K562 (cell line): Measurements from ENCODE around the gene HMOX2. TPM values are rescaled to one million over a fixed set of nuclear protein-coding genes. Genes with fewer than 3 reads are reported as not detected.

Experiments
- BACH1 ChIP-seq: fragments of 200-800 bp; sonication (Bioruptor generic); IDR thresholded peaks from 2 replicates; pipeline ENCODE4 v1.6.1; 2016; ENCODE audit warnings: missing genetic modification characterization, missing compliant biosample characterization
- BRF1 ChIP-seq: IDR thresholded peaks from 3 replicates; pipeline ENCODE4 v1.6.1; 2011; ENCODE audit warnings: borderline replicate concordance, mild to moderate bottlenecking; ENCODE audit not compliant: insufficient read length; ENCODE audit errors: extremely low read depth
- CEBPG ChIP-seq, 3 experiments: fragments of 200-800 bp in 1 of 3; sonication (Bioruptor generic) in 1 of 3; sonication (generic) in 1 of 3; formaldehyde crosslinking in 1 of 3; IDR thresholded peaks in 2 of 3; conservative IDR thresholded peaks in 1 of 3; 2 replicates each; pipeline versions ENCODE4 v1.6.1 to v1.8.0; 2016 to 2022; ENCODE audit warnings: missing compliant biosample characterization in 2 of 3, missing genetic modification characterization in 2 of 3, mild to moderate bottlenecking in 1 of 3, missing genetic modification reagents in 1 of 3
- CHCHD3 ChIP-seq: fragments of 250-450 bp; sonication (Bioruptor Pico); IDR thresholded peaks from 2 replicates; pipeline ENCODE4 v2.1.2; 2022; ENCODE audit warnings: mild to moderate bottlenecking
- FUS ChIP-seq: fragments of 200-400 bp; formaldehyde crosslinking; optimal IDR thresholded peaks from 2 replicates; pipeline ENCODE3; 2017; ENCODE audit warnings: low read depth, low read length
- GATAD2A ChIP-seq: fragments of 450-650 bp; IDR thresholded peaks from 2 replicates; pipeline ENCODE4 v1.6.1; 2017
- HOXB6 ChIP-seq: fragments of 250-450 bp; sonication (Bioruptor Pico); IDR thresholded peaks from 2 replicates; pipeline ENCODE4 v1.5.1; 2022; ENCODE audit warnings: mild to moderate bottlenecking, borderline replicate concordance
- IFI16 ChIP-seq: fragments of 250-450 bp; sonication (Bioruptor Pico); IDR thresholded peaks from 2 replicates; pipeline ENCODE4 v2.1.2; 2022; ENCODE audit warnings: mild to moderate bottlenecking, inconsistent platforms
- JUND ChIP-seq, 2 experiments: IDR thresholded peaks; 2 replicates in 1 of 2; 3 replicates in 1 of 2; pipeline ENCODE4 v1.6.1; 2011; ENCODE audit warnings: borderline replicate concordance in 2 of 2, low read depth in 2 of 2, low read length in 2 of 2, improper control_type of control experiment in 1 of 2, missing biosample characterization in 1 of 2, missing genetic modification characterization in 1 of 2, missing genetic modification reagents in 1 of 2
- MTA3 ChIP-seq: fragments of 450-650 bp; formaldehyde crosslinking; IDR thresholded peaks from 2 replicates; pipeline ENCODE4 v1.6.1; 2017; ENCODE audit warnings: mild to moderate bottlenecking, borderline replicate concordance
- PURB ChIP-seq: sonication (generic); formaldehyde crosslinking; IDR thresholded peaks from 2 replicates; pipeline ENCODE4 v1.9.0; 2021; ENCODE audit warnings: low read depth, mild to moderate bottlenecking, missing genetic modification reagents
- RAD21 ChIP-seq, 2 experiments: fragments of 250-450 bp in 1 of 2; fragments of 450-650 bp in 1 of 2; sonication (Bioruptor Pico) in 1 of 2; formaldehyde crosslinking in 1 of 2; IDR thresholded peaks in 1 of 2; conservative IDR thresholded peaks in 1 of 2; 2 replicates each; pipeline versions ENCODE4 v1.4.0 to v1.8.0; 2020 to 2022; ENCODE audit warnings: mild to moderate bottlenecking in 2 of 2, moderate library complexity in 1 of 2
- RNF2 ChIP-seq: sonication (generic); IDR thresholded peaks from 2 replicates; pipeline ENCODE4 v1.6.1; 2016
- SETDB1 ChIP-seq: IDR thresholded peaks from one replicate; pipeline ENCODE4 v1.6.1; 2012; ENCODE audit warnings: low read length, control low read depth, inconsistent platforms
- XRCC3 ChIP-seq: fragments of 450-650 bp; IDR thresholded peaks from 2 replicates; pipeline ENCODE4 v1.6.1; 2017; ENCODE audit warnings: mild to moderate bottlenecking, moderate library complexity
- ZNF140 ChIP-seq: fragments of 250-450 bp; sonication (Bioruptor Pico); IDR thresholded peaks from 2 replicates; pipeline ENCODE4 v1.8.0; 2021; ENCODE audit warnings: moderate library complexity, mild to moderate bottlenecking, inconsistent platforms
- ZNF224 ChIP-seq: sonication (generic); formaldehyde crosslinking; IDR thresholded peaks from 2 replicates; pipeline ENCODE4 v1.8.0; 2022; ENCODE audit warnings: mild to moderate bottlenecking, missing genetic modification reagents
- ZNF274 ChIP-seq: IDR thresholded peaks from 2 replicates; pipeline ENCODE4 v1.6.1; 2011; ENCODE audit warnings: low read depth, mild to moderate bottlenecking, low read length, moderate library complexity, borderline replicate concordance
- ZNF324 ChIP-seq: fragments of 250-450 bp; sonication (Bioruptor Pico); IDR thresholded peaks from 2 replicates; pipeline ENCODE4 v1.4.0; 2020; ENCODE audit warnings: mild to moderate bottlenecking
- ZNF644 ChIP-seq: fragments of 200-800 bp; sonication (Bioruptor generic); IDR thresholded peaks from 2 replicates; pipeline ENCODE4 v1.6.1; 2016; ENCODE audit warnings: low read depth, missing genetic modification characterization, missing compliant biosample characterization
- polyA plus RNA-seq, 8 experiments: library from polyadenylated mRNA; depleted of rRNA in 4 of 8; stranded (reverse) in 5 of 8; unstranded in 3 of 8; fragments of >200 nt; fragmentation: Nextera tagmentation in 2 of 8; fragmentation: Illumina TruSeq in 1 of 8; extraction: Ambion mirVana in 2 of 8; extraction: Trizol in 1 of 8; gene quantifications; 2 replicates each; pipeline versions ENCODE4 v1.2.1 to v1.2.3, GENCODE V29; 2011 to 2014; ENCODE audit warnings: inconsistent platforms in 1 of 8, missing spikeins in 1 of 8
- total RNA-seq, 7 experiments: library from RNA; depleted of rRNA in 6 of 7; stranded (reverse); fragments of >200 nt in 6 of 7; fragmentation: Illumina TruSeq in 2 of 7; extraction: Trizol in 2 of 7; gene quantifications; 2 replicates each; pipeline versions ENCODE4 v1.2.1 to v1.2.3, GENCODE V29; 2011 to 2021; ENCODE audit warnings: low replicate concordance in 1 of 7
- TF ChIP-seq, protein P1 (sequence below): sonication (generic); formaldehyde crosslinking; IDR thresholded peaks from 2 replicates; pipeline ENCODE4 v1.8.1; 2023; ENCODE audit warnings: mild to moderate bottlenecking, missing genetic modification reagents
- TF ChIP-seq, protein P2 (sequence below), 2 experiments: fragments of 450-650 bp; conservative IDR thresholded peaks; 2 replicates each; pipeline ENCODE4 v1.6.1; 2017; ENCODE audit warnings: mild to moderate bottlenecking in 2 of 2, moderate library complexity in 2 of 2
- TF ChIP-seq, protein P3 (sequence below): fragments of 200-800 bp; sonication (Bioruptor generic); IDR thresholded peaks from 2 replicates; pipeline ENCODE4 v1.6.1; 2017; ENCODE audit warnings: missing genetic modification characterization, missing compliant biosample characterization
- TF ChIP-seq, protein P4 (sequence below): sonication (generic); formaldehyde crosslinking; IDR thresholded peaks from 2 replicates; pipeline ENCODE4 v1.8.0; 2022; ENCODE audit warnings: mild to moderate bottlenecking, missing genetic modification reagents

Gene HMOX2
- total and polyA plus RNA-seq, 9 of the 15 experiments (the other 6 are each of a cell fraction or from before 2014, with no cell fraction given): 26.8 to 87.4 (median 57.4) TPM

DNA sequence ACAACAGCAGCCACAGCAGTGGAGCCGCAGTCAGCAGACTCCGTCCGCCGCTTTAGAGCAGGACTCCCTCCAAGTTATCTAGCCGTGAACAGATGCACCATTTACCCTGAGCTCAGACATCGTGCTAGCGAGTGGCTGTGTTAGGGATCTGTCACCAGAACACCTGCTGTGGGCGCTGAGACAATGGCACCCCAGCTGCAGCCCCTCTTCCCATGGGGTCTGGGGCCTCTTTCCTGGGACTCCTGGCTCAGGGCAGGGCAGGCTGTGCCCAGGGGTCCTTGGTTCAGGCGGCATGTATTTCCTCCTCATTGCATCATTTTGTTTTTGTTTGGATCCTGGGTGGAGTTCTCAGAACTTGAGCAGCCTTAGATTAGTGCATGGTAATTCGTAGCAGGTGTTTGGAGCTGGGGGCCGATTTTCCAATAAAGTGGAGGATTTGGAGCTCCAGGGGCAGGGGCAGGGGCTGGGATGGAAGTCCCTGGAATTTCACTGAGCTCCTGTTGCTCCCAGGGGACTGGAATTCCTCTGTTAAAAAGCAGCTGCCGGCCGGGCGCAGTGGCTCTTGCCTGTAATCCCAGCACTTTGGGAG, 25.2 kb upstream of the HMOX2 start (continued):
- TF ChIP-seq CEBPG (CRISPR knock-in tag; IDR thresholded peaks at IDR 0.05) (peak; percentile 91), CEBPG (tag; conservative IDR thresholded peaks at IDR 0.05 in 1 of 2, IDR thresholded peaks at IDR 0.05 in 1 of 2) (peak; percentile 65 to 96), ZNF644 (no peak), SETDB1 (no peak), HOXB6 (CRISPR knock-in tag) (peak; percentile 24; the same call in 1 of the 2 replicates), JUND (IDR thresholded peaks at IDR 0.05; ENCODE audit: borderline replicate concordance, low read depth, low read length) (peak; percentile 77), JUND (tag; IDR thresholded peaks at IDR 0.05; ENCODE audit: borderline replicate concordance, low read depth, low read length) (no peak), CHCHD3 (CRISPR knock-in tag) (no peak), MTA3 (peak; percentile 50; the same call in 1 of the 2 replicates), PURB (CRISPR knock-in tag) (no peak), ZNF274 (no peak), ZNF224 (CRISPR knock-in tag) (no peak), BRF1 (no peak), GATAD2A (no peak), RAD21 (CRISPR knock-in tag; conservative IDR thresholded peaks at IDR 0.05 in 1 of 2, IDR thresholded peaks at IDR 0.05 in 1 of 2) (0 out of 4 replicates have a peak, but pooled peaks of 1 of the 2 experiments have one; percentile 18), FUS (no peak), BACH1 (peak; percentile 88), IFI16 (CRISPR knock-in tag) (peak; percentile 91), XRCC3 (no peak), RNF2 (no peak), ZNF140 (CRISPR knock-in tag) (no peak), ZNF324 (CRISPR knock-in tag) (0 out of 2 replicates have a peak, but pooled peaks have one; percentile 25)
- TF ChIP-seq, protein P1, sequence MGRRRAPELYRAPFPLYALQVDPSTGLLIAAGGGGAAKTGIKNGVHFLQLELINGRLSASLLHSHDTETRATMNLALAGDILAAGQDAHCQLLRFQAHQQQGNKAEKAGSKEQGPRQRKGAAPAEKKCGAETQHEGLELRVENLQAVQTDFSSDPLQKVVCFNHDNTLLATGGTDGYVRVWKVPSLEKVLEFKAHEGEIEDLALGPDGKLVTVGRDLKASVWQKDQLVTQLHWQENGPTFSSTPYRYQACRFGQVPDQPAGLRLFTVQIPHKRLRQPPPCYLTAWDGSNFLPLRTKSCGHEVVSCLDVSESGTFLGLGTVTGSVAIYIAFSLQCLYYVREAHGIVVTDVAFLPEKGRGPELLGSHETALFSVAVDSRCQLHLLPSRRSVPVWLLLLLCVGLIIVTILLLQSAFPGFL: no peak
- TF ChIP-seq, protein P2, sequence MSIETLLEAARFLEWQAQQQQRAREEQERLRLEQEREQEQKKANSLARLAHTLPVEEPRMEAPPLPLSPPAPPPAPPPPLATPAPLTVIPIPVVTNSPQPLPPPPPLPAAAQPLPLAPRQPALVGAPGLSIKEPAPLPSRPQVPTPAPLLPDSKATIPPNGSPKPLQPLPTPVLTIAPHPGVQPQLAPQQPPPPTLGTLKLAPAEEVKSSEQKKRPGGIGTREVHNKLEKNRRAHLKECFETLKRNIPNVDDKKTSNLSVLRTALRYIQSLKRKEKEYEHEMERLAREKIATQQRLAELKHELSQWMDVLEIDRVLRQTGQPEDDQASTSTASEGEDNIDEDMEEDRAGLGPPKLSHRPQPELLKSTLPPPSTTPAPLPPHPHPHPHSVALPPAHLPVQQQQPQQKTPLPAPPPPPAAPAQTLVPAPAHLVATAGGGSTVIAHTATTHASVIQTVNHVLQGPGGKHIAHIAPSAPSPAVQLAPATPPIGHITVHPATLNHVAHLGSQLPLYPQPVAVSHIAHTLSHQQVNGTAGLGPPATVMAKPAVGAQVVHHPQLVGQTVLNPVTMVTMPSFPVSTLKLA (conservative IDR thresholded peaks at IDR 0.05): no peak
- TF ChIP-seq, protein P3, sequence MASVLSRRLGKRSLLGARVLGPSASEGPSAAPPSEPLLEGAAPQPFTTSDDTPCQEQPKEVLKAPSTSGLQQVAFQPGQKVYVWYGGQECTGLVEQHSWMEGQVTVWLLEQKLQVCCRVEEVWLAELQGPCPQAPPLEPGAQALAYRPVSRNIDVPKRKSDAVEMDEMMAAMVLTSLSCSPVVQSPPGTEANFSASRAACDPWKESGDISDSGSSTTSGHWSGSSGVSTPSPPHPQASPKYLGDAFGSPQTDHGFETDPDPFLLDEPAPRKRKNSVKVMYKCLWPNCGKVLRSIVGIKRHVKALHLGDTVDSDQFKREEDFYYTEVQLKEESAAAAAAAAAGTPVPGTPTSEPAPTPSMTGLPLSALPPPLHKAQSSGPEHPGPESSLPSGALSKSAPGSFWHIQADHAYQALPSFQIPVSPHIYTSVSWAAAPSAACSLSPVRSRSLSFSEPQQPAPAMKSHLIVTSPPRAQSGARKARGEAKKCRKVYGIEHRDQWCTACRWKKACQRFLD (CRISPR knock-in tag): peak; percentile 77; the same call in 1 of the 2 replicates
- TF ChIP-seq, protein P4, sequence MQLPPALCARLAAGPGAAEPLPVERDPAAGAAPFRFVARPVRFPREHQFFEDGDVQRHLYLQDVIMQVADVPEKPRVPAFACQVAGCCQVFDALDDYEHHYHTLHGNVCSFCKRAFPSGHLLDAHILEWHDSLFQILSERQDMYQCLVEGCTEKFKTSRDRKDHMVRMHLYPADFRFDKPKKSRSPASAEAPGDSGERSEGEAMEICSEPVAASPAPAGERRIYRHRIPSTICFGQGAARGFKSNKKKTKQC: no peak
